ENCODE results near the gene KIAA1755.

Gene KIAA1755

DNA sequence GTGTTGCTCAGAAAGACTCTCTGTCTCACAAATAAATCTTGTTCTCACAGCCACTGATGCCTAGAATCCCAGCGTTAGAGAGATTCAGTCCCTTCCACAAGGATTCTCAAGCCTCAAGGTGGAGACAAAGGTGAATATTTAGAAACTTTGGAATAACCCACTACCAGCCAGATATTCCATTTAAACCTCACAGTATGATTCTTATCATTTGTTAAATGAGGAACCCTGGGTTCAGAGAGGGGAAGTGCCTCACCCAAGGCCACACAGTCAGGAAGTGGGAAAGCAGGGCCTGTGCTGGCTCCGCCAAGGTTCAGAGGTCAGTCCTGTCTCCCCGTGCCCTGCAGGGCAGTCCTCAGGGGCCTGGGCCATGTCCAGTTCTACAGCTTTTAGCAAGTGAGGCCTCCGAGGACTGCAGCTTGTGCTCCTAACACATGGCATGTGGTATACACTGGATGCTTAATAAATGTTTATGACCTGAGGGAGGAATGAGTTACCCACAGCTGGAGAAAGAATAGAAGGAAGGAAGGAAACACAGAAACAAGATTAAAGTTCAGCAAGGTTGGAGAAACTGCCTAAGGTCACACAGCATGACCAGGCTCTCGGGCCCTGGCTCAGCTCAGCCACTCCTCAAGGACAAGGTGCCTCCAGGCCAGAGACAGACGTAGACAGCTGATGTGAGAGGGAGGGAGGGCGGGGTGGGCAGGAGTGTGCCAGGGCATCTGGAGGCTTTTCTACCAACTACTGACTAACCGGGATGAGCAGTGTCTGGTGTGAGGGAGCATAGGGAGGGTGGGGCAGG is 91.5 kb downstream of the KIAA1755 start:
- Histone ChIP-seq H3F3A (ENCODE audit: low read depth) (no peaks in the 10 kb centered on the region), H3K9ac (ENCODE audit: low read depth, low read length, poor library complexity, severe bottlenecking) (no peak overlapping the region)

DNA sequence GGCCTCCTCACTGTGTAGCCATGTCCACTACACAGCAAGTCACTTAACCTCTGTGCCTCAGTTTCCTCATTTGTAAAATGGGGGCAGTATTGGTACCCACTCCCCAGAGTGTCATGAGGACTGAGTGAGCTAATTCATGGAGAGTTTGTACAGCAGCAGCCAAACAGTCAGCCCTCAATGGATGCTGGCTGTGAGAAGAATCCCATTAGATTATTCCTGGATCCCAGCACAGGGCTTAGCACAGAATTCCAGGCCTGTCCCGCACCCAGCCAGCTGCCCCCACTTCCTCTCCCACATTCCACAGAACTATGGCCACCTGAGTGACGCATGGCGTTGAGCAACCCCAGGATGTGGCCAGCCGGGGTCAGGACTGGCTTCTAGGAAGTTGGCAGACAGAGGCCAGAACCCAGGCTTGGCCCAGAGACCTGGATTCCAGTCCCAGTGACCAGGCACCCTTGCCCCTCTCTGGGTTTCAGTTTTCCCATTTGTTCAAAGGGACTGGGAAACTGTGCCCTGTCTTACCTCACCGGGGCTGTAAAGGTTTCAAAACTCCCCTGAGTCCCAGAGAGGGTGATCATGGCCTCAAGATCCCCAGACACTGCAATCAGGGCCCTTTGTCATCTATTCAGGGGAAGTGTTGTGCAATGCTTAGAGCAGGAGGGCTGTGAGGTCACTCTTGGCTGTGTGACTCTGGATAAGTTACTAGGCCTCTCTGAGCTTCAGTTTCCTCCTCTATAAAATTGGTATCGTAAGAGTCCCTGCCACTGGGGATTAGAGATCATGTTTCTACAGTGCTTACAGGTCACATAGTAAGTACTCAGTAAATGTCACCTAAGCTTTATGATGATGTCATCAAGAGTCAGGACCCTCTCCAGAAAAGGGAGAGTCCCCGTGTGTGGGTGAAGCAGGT is 92.4 kb downstream of the KIAA1755 start:
- Histone ChIP-seq H3K4me1 (ENCODE audit: insufficient read depth, low read length, poor library complexity, severe bottlenecking) (no peaks in the 10 kb centered on the region), H3K27me3 (ENCODE audit: insufficient read depth, low read length, poor library complexity, severe bottlenecking) (no peaks in the 10 kb centered on the region), H3K4me2 (ENCODE audit: low read depth, low read length, poor library complexity, severe bottlenecking) (no peak overlapping the region), H2AFZ (ENCODE audit: low read length) (no peak overlapping the region), H3K4me3 (ENCODE audit: low read length, poor library complexity, severe bottlenecking) (no peak overlapping the region), H3K9me2 (replicated peaks; ENCODE audit: low read depth, low read length) (no peaks in the 10 kb centered on the region), H3K9ac (ENCODE audit: low read depth, low read length, poor library complexity, severe bottlenecking) (no peak overlapping the region), H3F3A (ENCODE audit: low read depth) (no peaks in the 10 kb centered on the region), H3K36me3 (ENCODE audit: insufficient read depth, low read length) (no peaks in the 10 kb centered on the region), H3K9me3 (ENCODE audit: insufficient read depth, low read depth, low read length) (no peaks in the 10 kb centered on the region), H3K79me2 (ENCODE audit: insufficient read depth, low read length) (no peaks in the 10 kb centered on the region), H4K20me1 (ENCODE audit: insufficient read depth, low read length, poor library complexity, severe bottlenecking) (no peaks in the 10 kb centered on the region)
- TF ChIP-seq CTCF (conservative IDR thresholded peaks at IDR 0.05; ENCODE audit: low read length): no peak
- TF ChIP-seq EZH2phosphoT487 (IDR thresholded peaks at IDR 0.05; ENCODE audit: borderline replicate concordance): no peak

More for the DNA sequence above, 91.5 kb downstream of the KIAA1755 start:
- Histone ChIP-seq H3K4me2 (ENCODE audit: low read depth, low read length, poor library complexity, severe bottlenecking) (no peak overlapping the region), H4K20me1 (ENCODE audit: insufficient read depth, low read length, poor library complexity, severe bottlenecking) (no peaks in the 10 kb centered on the region), H3K4me3 (ENCODE audit: low read length, poor library complexity, severe bottlenecking) (no peak overlapping the region), H3K36me3 (ENCODE audit: insufficient read depth, low read length) (no peaks in the 10 kb centered on the region), H3K9me2 (replicated peaks; ENCODE audit: low read depth, low read length) (no peaks in the 10 kb centered on the region), H2AFZ (ENCODE audit: low read length) (no peak overlapping the region), H3K9me3 (ENCODE audit: insufficient read depth, low read depth, low read length) (no peaks in the 10 kb centered on the region), H3K79me2 (ENCODE audit: insufficient read depth, low read length) (no peaks in the 10 kb centered on the region), H3K4me1 (ENCODE audit: insufficient read depth, low read length, poor library complexity, severe bottlenecking) (no peaks in the 10 kb centered on the region), H3K27me3 (ENCODE audit: insufficient read depth, low read length, poor library complexity, severe bottlenecking) (no peaks in the 10 kb centered on the region)
- TF ChIP-seq EZH2phosphoT487 (IDR thresholded peaks at IDR 0.05; ENCODE audit: borderline replicate concordance) (no peak), CTCF (conservative IDR thresholded peaks at IDR 0.05; ENCODE audit: low read length) (no peak)

DNA sequence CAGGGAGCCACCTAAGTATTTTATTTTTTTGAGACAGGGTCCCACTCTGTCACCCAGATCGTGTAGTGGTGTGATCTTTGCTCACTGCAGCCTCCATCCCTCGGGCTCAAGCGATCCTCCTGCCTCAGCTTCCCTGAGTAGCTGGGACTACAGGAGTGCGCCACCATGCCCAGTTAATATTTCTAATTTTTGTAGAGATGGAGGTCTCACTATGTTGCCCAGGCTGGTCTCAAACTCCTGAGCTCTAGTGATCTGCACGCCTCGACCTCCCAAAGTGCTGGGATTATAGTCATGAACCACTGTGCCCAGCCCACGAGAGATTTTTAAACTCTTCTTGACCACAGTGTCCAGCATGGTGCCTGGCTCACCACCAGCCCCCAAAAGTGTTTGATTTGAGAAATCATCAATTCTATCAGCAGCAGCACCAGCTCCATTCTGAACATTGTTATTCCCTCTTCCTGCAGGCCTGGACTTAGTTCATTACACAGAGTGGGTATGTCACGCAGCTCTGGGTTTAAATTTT is 93.1 kb downstream of the KIAA1755 start:
- Histone ChIP-seq H3K36me3 (ENCODE audit: insufficient read depth, low read length) (no peaks in the 10 kb centered on the region), H3K9me3 (ENCODE audit: insufficient read depth, low read depth, low read length) (no peaks in the 10 kb centered on the region), H3K27me3 (ENCODE audit: insufficient read depth, low read length, poor library complexity, severe bottlenecking) (no peaks in the 10 kb centered on the region), H3K4me1 (ENCODE audit: insufficient read depth, low read length, poor library complexity, severe bottlenecking) (no peaks in the 10 kb centered on the region), H3K79me2 (ENCODE audit: insufficient read depth, low read length) (no peaks in the 10 kb centered on the region), H3F3A (ENCODE audit: low read depth) (no peaks in the 10 kb centered on the region), H3K4me2 (ENCODE audit: low read depth, low read length, poor library complexity, severe bottlenecking) (no peak overlapping the region), H3K9me2 (replicated peaks; ENCODE audit: low read depth, low read length) (no peaks in the 10 kb centered on the region), H3K9ac (ENCODE audit: low read depth, low read length, poor library complexity, severe bottlenecking) (no peak overlapping the region), H4K20me1 (ENCODE audit: insufficient read depth, low read length, poor library complexity, severe bottlenecking) (no peaks in the 10 kb centered on the region), H2AFZ (ENCODE audit: low read length) (no peak overlapping the region), H3K4me3 (ENCODE audit: low read length, poor library complexity, severe bottlenecking) (no peak overlapping the region)
- no peak for TF ChIP-seq CTCF (conservative IDR thresholded peaks at IDR 0.05; ENCODE audit: low read length)
- TF ChIP-seq EZH2phosphoT487 (IDR thresholded peaks at IDR 0.05; ENCODE audit: borderline replicate concordance): no peak
